Stimulated activated CD8-positive, alpha-beta memory T cell treated with anti-CD3 and anti-CD28 coated beads, Interleukin-7, amount 100 ng/mL, for 4 hours (primary cell): ENCODE results near the gene LINGO1.

ENCODE experiments used
- DNase-seq, 2 donors: peaks; one replicate each; pipeline ENCODE4 v3.0.0-alpha.2; 2020; ENCODE audit warnings: low read depth in 2 of 2

The LINGO1 gene

DNA sequence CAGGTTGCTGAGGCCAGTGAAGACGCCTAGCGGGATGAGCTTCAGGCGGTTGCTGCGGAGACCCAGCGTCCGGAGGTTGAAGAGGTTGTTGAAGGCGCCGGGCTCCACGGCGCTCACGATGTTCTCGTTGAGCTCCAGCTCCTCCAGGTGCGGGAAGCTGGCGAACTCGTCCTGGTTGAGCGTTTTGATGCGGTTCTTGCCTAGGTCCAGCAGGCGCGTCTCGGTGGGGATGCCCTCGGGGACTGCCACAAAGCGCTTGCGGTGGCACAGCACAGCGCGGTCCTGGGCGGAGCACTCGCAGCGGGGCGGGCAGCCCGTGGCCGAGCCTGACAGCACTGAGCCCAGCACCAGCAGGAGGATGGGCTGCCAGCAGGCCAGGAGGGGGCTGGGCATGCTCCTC, 17.2 kb downstream of the LINGO1 start:
- no peak for DNase-seq

DNA sequence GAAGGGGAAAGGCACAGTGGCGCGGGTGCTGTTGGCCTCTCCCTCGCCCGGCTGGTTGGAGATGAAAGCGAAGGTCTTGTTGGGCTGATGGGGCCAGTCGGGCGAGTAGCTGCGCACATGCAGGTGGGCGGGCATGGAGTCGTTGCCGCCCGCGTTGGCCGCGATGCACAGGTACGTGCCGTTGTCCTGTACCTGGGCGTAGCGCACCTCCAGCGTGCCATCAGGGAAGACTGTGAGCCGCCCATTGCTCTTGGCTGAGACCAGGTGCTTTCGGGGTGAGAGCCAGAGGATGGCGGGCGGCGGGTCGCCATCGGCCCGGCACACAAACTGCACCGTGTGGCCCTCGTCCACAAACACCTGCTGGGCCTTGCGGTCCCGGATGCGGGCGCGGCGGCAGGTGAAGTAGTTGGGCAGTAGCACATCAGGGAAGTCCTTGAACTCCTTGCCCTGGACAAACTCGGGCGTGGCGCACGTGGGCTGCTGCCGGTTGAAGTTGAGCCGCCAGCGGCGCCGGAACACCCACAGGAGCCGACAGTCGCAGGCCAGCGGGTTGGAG, 18.4 kb downstream of the LINGO1 start:
- no peak for DNase-seq

GRCh38 chr15:77613814-77614213, 18.9 kb downstream of the LINGO1 start:
- no peak for DNase-seq

DNA sequence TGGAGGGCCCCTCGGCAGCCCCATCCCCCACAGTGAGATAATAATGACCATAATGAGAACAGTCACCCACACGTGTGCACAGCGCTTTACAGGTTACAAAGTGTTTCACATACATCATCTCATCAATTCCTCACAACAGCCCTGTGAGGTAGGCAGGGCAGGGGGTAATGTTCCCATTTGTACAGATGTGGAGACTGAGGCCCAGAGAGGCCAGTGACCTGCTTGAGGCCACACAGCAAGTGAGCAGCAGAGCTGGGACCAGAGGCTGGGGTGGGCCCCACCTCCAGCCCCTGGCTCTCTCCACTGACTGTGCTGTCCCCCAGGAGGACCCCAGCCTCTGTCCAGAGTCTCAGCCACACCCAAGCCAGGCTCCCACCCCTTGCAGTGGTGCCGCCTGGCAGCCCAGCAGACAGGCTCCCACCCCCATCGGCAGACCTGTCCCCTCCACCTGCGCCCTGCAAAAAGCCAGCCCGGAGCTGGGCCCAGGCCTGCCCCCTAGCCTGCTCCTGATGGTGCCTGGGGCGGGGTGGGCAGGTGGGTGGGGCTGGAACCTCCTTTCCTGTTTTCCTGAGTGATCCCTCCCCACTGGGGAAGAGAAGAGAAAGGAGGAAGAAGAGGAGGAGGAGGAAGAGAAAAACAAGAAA, 19.6 kb downstream of the LINGO1 start:
- no peak for DNase-seq

GRCh38 chr15:77611767-77612166, 20.9 kb downstream of the LINGO1 start:
- DNase-seq, result no peak

DNA sequence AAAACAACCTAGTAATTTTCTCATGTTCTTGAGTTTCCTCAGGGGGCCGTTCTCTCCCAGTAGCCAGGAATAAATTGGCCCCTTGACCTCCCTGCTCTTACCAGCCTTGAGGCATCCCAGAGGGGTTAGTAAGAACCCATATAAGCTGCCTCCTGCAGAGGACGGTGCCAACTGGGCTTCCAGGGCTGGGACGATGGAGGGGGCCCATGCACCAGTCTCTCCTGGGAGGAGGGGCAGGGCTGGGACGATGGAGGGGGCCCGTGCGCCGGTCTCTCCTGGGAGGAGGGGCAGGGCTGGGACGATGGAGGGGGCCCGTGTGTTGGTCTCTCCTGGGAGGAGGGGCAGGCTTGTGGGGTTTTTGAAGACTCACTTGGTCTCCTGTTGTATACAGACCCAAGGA, 22.0 kb downstream of the LINGO1 start:
- DNase-seq, result no peak

GRCh38 chr15:77609558-77609957, 23.2 kb downstream of the LINGO1 start:
- DNase-seq, result no peak

GRCh38 chr15:77608774-77609173, 23.9 kb downstream of the LINGO1 start:
- no peak for DNase-seq

DNA sequence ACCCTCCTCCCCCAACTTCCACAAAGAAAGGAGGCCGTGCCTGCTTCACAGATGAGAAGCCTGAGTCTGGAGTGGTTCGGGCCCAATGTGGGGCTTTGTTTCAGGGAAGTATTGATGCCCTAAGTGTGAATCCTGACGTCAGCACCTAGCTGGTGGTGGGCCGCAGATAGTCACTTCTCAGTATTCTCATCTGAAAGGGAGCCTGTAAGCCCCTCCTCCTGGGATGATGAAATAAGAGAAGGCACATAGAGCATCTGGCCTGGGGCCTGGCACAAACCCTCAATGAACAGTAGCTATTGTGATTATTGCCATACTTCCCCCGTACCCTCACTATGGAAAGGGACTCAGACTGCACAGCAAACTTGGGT, 24.8 kb downstream of the LINGO1 start:
- no peak for DNase-seq

DNA sequence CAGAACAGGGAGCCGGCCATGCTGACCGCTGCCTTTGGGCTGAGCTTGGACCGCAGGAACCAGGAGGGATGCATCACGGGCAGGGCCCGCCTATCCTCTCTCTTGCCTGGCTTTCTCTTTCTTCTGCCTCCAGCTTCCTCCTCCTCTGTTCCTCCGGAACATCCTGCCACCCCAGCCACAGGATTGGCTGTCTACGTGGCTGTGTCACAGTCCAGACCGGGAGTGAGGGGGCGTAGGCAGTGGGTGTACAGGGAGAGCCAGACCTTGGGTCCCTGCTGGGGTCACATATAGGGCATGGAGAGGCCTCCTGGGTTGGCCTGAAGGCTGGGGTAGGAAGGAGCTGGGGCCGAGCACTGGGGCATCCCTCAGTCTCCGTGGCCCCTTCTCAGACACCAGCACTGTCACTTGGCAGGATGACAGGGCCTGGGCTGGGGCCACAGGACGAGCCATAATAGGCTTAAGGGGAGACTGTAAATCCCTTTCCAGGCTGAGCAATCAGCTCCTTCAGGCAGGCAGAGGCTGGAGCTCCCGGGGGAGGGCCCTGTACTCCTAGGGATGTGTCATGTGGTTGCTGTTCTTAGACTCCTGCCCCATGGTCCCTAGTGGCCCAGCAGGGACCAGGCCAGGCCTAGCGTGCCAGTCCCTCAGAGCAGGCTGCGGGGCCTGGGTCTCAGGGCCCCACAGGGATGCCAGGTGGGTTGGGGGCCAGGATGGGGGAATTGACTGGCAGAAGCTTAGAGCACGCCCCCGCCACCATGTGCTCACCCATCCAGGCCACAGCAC, 25.4 kb downstream of the LINGO1 start:
- no peak for DNase-seq

DNA sequence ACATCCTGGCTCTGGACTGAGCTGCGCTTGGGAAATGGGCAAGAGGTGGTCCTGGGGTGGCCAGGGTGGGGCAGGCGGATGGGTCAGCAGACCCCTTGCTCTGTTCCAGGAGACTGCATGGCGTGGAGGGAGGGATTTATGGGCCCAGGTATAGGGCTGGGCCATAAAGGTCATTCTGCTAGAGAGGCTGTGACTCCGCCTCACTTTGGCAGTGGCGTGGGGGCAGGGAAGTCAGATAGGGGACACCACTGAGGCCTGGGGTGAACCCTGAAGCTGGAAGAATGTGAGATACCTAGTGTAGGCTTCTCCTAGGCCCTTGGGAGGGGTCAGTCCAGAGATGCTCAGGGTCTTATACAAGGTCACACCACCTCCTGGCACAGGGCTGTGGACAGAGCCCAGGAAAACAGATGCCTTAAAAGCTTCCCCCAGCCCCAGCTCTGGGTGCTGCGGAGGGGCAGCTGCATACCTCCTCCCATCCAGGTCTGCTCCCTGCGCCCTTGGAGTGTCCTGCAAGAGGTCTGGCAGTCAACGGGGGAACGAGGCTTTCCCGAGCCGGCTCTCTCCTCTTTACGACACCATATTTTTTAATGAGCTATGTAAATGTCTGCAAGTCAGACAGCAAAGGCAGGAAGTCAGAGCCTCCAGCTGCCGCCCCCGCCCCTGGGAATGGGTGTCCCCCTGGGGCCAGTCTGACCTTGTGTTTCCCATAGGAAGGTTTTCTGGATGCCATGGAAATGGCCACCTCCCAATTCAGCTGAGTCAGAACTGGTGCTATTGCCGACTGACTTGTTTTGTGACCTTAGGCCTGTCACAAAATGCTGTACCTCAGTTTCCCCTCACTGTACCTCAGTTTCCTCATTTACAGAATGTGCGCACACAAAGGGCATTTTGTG, 26.3 kb downstream of the LINGO1 start:
- no peak for DNase-seq

GRCh38 chr15:77605547-77605946, 27.2 kb downstream of the LINGO1 start:
- DNase-seq, result no peak

DNA sequence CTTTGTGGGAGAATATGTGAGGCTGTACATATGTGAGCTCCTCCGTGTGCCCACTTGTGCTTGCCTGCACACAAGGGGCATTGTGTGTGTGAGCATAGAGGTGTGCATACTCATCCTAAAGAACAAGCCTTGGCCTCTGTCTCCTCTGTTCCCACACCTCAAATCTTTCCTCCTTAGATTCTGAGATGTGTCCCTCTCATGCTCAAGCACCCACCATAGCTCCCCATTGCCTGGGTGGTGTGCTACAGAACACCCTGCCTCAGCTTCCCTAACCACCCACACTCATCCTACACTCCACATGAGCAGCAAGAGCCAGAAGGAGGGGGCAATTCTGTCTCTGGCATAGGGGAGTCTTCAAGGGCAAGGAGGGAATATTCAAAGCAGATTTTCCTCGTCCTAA, 27.7 kb downstream of the LINGO1 start:
- no peak for DNase-seq

DNA sequence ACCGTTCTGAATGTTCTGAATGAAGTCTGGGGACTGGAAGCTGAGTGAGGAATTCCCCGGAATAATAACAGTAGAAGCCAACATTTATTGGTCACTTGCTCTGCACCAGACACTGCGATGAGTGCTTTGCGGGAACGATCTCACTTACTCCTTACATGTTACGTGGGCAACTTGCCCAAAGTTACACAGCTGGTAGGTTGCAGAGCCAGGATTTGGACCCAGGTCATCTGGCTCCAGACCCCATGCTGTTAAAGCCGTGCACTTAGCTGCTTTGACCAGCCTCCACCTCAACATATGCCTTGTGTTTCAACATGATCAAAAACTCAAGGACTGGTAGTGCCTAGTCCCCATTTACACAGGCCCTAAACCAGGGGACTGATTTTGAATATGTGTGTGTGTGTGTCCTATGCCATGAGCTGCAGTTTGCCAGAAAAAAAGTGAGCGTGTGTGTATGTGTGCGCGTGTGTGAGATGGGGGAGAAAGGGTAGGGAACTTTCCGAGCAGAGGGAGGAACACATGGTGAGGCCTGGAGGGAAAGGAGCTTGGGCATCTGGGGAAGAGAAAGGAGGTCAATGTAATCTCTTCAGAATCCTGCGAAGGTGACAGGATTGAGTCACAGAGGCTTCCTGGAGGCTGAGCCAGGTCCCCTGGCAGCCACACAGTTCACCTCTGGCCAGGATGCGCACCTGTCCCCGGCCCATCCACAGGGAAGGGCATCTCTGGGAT, 28.9 kb downstream of the LINGO1 start:
- no peak for DNase-seq

GRCh38 chr15:77602800-77603199, 29.9 kb downstream of the LINGO1 start:
- no peak for DNase-seq

DNA sequence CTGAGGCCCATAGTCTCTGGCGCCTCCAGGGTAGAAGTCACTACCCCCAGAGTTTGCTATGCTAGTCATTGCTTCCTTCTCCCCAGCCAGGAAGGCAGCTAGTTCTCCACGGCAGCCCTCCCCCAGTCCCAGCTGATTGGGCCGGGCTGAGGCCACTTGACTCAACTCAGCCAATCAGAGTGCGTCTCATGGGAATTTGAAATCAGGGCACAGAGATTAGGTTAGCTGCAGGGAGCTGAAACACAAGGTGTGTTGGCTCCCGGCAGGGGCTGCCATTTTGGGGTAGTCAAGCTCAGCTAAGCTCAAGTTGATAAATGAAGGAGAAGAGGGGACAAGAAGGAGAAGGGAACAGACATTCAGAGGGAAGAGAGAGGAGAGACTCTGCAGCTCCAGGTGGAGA, 32.8 kb downstream of the LINGO1 start:
- no peak for DNase-seq

- no peak for DNase-seq
Measured at GRCh38 chr15:77599357-77599756, 33.4 kb downstream of the LINGO1 start.

GRCh38 chr15:77598644-77599043, 34.1 kb downstream of the LINGO1 start:
- no peak for DNase-seq

GRCh38 chr15:77597804-77598453, 34.8 kb downstream of the LINGO1 start:
- no peak for DNase-seq

DNA sequence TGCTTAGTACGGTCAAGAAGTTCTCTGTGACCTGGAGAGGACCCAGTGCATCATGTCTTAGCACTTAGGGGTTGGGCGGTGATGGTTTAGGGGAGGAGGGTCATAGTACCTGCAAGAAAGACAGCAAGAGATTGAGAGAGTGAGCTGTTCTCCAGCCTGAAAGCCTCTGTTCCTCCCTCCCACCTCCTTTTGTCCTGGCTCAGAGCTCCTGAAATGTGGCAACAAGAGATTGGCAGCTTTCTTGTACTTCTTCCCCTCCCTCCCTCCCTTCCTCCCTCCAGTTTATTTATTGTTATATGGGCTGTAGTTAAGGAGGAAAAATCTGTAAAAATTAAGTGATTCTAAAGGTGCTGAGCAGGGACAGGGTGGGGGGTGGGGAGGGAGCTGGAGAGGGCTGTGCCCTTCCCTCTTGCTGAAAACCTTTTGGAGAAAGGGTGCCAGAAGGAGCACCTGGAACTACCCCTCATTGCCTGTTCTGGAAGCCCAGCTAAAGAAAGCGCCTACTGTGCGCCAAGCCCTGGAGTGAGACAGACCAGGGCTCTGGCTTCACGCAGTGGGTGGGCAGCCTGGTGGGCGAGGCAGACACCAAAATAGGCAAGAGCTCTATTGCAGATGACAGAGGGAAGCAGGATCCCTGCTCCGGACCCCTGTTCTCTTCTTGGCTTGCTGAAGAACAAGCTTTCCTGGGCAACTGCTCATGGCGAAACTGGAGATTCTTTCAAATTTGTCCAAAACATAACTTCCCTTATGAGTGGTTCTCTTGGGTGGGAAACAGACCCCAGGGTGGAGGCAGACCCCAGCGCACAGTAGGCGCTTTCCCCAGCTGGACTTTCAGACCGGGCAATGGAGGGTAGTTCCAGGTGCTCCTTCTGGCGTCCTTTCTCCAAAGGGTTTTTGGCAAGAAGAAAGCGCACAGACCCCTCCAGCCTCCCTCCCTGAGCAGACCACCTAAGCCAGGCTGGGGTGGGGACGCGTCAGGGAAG, 35.6 kb downstream of the LINGO1 start:
- no peak for DNase-seq
